Neural progenitor cell (in vitro differentiated cells): ENCODE measurements around the gene RSF1.

Experiments
- CTCF ChIP-seq: fragments of 200-600 bp; sonication (generic); IDR thresholded peaks from 2 replicates; pipeline ENCODE4 v1.5.1; 2017; ENCODE audit warnings: antibody characterized with exemption, mild to moderate bottlenecking
- EZH2 ChIP-seq: fragments of 200-600 bp; sonication (generic); IDR thresholded peaks from 2 replicates; pipeline ENCODE4 v1.6.1; 2017; ENCODE audit warnings: antibody characterized with exemption, mild to moderate bottlenecking, moderate library complexity
- EZH2phosphoT487 ChIP-seq: fragments of 200-600 bp; sonication (generic); IDR thresholded peaks from 2 replicates; pipeline ENCODE4 v1.6.1; 2017; ENCODE audit warnings: antibody characterized with exemption

- no peak for TF ChIP-seq CTCF
- no peak for TF ChIP-seq EZH2phosphoT487
- no peak for TF ChIP-seq EZH2
These were observed 7.3 kb downstream of the RSF1 start for GRCh38 chr11:77813256-77813655.
